ENCODE data around the gene OTUB2. TPM values are rescaled to one million over a fixed set of nuclear protein-coding genes. Genes with fewer than 3 reads are reported as not detected.

The OTUB2 gene
- total and polyA plus RNA-seq, 9 donors: 0.41 to 1.6 (median 0.76) TPM

GRCh38 chr14:94011795-94012194 lies 14.3 kb upstream of the OTUB2 start:
- intact Hi-C loops (cut with DNase I): no loop called here
- Histone ChIP-seq H3K27me3 (no peaks in the 10 kb centered on the region), H3K36me3 (no peaks in the 10 kb centered on the region), H3K9me3 (no peaks in the 10 kb centered on the region), H3K27ac (no peak overlapping the region), H3K4me1 (ENCODE audit: insufficient read depth) (no peaks in the 10 kb centered on the region), H3K4me3 (no peak overlapping the region)
- TF ChIP-seq EP300 (IDR thresholded peaks at IDR 0.05) (no peak), POLR2A (IDR thresholded peaks at IDR 0.05) (no peak), CTCF (IDR thresholded peaks at IDR 0.05) (no peak)
- 37 to 50% (median 41%) methylated on average over 2 of the region's 2 CpGs for WGBS, 3 donors
- DNase-seq: no peak

GRCh38 chr14:94014382-94014781 lies 11.8 kb upstream of the OTUB2 start:
- intact Hi-C loops (cut with DNase I): no loop called here
- H3K9me3 ChIP-seq: no peaks in the 10 kb centered on the region
- DNase-seq: no peak
- H3K27me3 ChIP-seq: no peaks in the 10 kb centered on the region
- no peaks in the 10 kb centered on the region for H3K36me3 ChIP-seq
- WGBS, 3 donors: 57 to 74% (median 68%) methylated on average over 6 of the region's 6 CpGs
- no peak overlapping the region for H3K4me3 ChIP-seq
- no peaks in the 10 kb centered on the region for H3K4me1 ChIP-seq (ENCODE audit: insufficient read depth)
- TF ChIP-seq POLR2A (IDR thresholded peaks at IDR 0.05) (no peak), CTCF (IDR thresholded peaks at IDR 0.05) (no peak)
- H3K27ac ChIP-seq: no peak overlapping the region

- DNase-seq: no peak
- H3K36me3 ChIP-seq: no peaks in the 10 kb centered on the region
- 72 to 84% (median 77%) methylated on average over 2 of the region's 2 CpGs for WGBS, 3 donors
Measured at GRCh38 chr14:94015223-94015622, 10.9 kb upstream of the OTUB2 start.

GRCh38 chr14:94016446-94016976 lies 9.6 kb upstream of the OTUB2 start:
- WGBS, 3 donors: 65 to 80% (median 71%) methylated on average over 8 of the region's 8 CpGs
- Histone ChIP-seq H3K36me3 (no peaks in the 10 kb centered on the region), H3K27me3 (no peaks in the 10 kb centered on the region), H3K4me1 (ENCODE audit: insufficient read depth) (no peaks in the 10 kb centered on the region), H3K27ac (no peak overlapping the region), H3K4me3 (no peak overlapping the region), H3K9me3 (no peaks in the 10 kb centered on the region)
- no peak for DNase-seq
- TF ChIP-seq POLR2A (IDR thresholded peaks at IDR 0.05) (no peak), CTCF (IDR thresholded peaks at IDR 0.05) (no peak), EP300 (IDR thresholded peaks at IDR 0.05) (no peak)
- intact Hi-C loops (cut with DNase I): no loop called here

More at GRCh38 chr14:94015223-94015622, 10.9 kb upstream of the OTUB2 start:
- Histone ChIP-seq H3K27me3 (no peaks in the 10 kb centered on the region), H3K27ac (no peak overlapping the region), H3K9me3 (no peaks in the 10 kb centered on the region), H3K4me3 (no peak overlapping the region), H3K4me1 (ENCODE audit: insufficient read depth) (no peaks in the 10 kb centered on the region)
- intact Hi-C loops (cut with DNase I): no loop called here
- no peak for TF ChIP-seq CTCF (IDR thresholded peaks at IDR 0.05)
- TF ChIP-seq POLR2A (IDR thresholded peaks at IDR 0.05): no peak
- no peak for TF ChIP-seq EP300 (IDR thresholded peaks at IDR 0.05)
